GM18511 (cell line): Measurements from ENCODE around the gene GIPC3.

ENCODE experiments used
- ATAC-seq: cut with Tn5 transposase; IDR thresholded peaks from one replicate; pipeline ENCODE4 v1.9.1; 2021; ENCODE audit warnings: mild to moderate bottlenecking, moderate library complexity; ENCODE audit not compliant: unreplicated experiment

GIPC3 gene

GRCh38 chr19:3634496-3635045, 49.3 kb downstream of the GIPC3 start:
- no peak for ATAC-seq

DNA sequence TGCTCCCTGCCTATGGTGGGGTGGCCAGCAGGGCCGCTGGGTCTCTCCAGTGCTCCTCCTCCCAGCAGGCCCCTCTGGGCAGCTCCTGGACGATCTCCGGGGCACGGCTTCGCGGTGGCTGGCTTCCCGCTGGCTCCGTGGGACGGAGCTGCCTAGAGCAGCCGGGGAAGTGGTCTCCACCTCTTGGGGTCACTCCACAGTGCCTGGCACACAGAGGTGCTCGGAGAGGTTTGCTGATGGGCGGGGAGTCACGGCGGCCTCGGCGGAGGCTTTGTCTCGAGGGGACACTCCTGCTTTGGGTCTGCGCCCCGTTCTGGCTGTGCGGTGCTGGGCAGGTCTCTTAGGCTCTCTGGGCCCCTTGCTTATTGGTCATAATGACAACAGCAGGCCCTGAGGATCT, 51.2 kb downstream of the GIPC3 start:
- no peak for ATAC-seq

- no peak for ATAC-seq
Measured at GRCh38 chr19:3636962-3637361, 51.7 kb downstream of the GIPC3 start.

DNA sequence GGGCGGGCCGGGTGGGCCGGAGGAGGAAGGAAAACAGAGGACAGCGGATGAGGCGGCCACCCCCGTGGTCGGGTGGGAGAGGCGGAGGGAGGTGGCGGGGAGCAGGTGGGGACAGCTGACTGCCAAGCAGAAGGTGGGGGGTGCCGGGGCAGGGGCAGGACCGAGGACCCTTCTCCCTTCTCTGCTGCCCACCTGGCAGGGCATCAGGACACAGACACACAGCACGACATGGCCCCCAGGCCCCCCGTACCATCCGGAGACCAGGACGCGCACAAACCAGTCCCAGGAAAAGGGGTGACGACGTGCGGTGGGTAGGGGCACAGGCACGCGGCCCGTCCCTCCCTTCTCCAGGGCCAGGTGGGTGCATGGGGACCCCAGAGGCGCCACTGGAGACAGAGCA, 52.3 kb downstream of the GIPC3 start:
- no peak for ATAC-seq

GRCh38 chr19:3638208-3639193, 53.2 kb downstream of the GIPC3 start:
- no peak for ATAC-seq

GRCh38 chr19:3639479-3639878, 54.2 kb downstream of the GIPC3 start:
- no peak for ATAC-seq

DNA sequence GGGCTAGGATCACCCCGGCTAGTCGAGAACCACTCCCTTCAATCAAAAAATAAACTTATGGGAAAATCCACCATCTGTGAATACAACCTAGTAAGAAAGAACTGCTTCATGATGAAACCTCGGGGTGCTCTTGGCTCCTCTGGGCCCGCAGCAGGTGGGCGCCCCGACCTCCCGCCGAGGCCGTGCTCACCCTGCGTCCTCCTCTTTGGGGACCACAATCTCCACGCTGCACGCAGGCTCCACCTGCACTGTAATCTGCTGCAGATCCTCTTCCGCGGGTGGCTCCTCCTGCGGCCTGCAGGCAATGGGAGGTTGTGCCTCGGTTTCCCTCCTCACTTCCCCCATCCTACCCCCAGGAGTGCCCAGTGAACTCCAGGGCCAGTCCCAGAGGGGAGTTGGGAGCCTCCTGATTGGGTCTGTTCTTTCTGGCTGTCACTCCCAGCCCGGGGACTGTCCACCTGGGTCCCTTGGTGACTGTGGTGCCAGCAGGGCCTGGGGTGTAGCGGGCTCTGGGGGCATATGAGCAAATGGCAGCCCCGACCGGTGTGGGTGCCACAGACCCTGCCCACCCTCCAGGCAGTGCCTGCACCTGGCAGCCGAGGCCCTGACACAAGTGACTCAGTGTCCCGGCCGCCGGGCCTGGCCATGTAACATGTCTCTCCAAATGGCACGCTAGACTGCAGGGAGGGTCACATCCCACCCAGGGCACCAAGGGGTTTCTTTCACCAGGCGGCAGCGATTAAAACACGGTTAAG, 56.4 kb downstream of the GIPC3 start:
- ATAC-seq: no peak

DNA sequence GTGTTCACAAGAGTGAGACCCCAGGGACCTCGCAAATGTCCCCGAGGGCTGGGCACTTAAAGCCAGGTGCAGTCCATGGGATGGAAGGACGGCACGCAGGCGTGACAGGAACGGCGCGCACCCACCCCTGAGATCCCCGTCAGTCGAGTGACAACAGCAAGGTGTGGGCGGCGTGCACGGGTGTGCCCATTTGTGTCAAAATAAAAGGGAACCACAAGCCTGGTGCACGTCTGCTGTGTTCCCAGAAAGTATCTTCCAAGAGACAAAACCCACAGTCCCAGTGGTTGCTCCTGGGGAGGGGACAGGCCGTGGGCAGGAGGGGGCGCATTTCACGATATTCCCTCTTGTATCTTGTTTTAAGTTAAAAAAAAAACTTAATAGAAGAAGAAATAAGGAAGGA, 57.0 kb downstream of the GIPC3 start:
- no peak for ATAC-seq
